Measurements from ENCODE around the gene UBE2G1. TPM values are rescaled to one million over a fixed set of nuclear protein-coding genes. Genes with fewer than 3 reads are reported as not detected.

The UBE2G1 gene
- total RNA-seq, 1 donor from 2014 or later: 74.5 TPM

GRCh38 chr17:4304417-4305027 lies 62.0 kb downstream of the UBE2G1 start:
- H3K27me3 Mint-ChIP-seq (ENCODE audit: low read depth): no peaks in the 10 kb centered on the region
- H3K27ac Mint-ChIP-seq: no peak overlapping the region
- DNase-seq (ENCODE audit: low spot score): peak; percentile 16
- no peak overlapping the region for H3K4me3 Mint-ChIP-seq (ENCODE audit: low read depth)
- intact Hi-C loops (cut with micrococcal nuclease): loop anchor here (1.0 kb wide), 1 partner anchor 89 kb away; no protein-coding TSS in a partner anchor
- H3K9me3 Mint-ChIP-seq: no peaks in the 10 kb centered on the region
- peaks cover 41% of the 10 kb centered on the region for H3K36me3 Mint-ChIP-seq (ENCODE audit: low read depth)
- H3K4me1 Mint-ChIP-seq (ENCODE audit: low read depth): peaks cover 14% of the 10 kb centered on the region

GRCh38 chr17:4301066-4301465 lies 65.4 kb downstream of the UBE2G1 start:
- Mint-ChIP-seq H3K27ac (no peak overlapping the region), H3K9me3 (no peaks in the 10 kb centered on the region), H3K27me3 (ENCODE audit: low read depth) (no peaks in the 10 kb centered on the region), H3K36me3 (ENCODE audit: low read depth) (peaks cover 34% of the 10 kb centered on the region), H3K4me3 (ENCODE audit: low read depth) (no peak overlapping the region), H3K4me1 (ENCODE audit: low read depth) (peaks cover 11% of the 10 kb centered on the region)
- DNase-seq (ENCODE audit: low spot score): no peak
- intact Hi-C loops (cut with micrococcal nuclease): no loop called here

GRCh38 chr17:4297351-4297750 lies 69.1 kb downstream of the UBE2G1 start:
- H3K27ac Mint-ChIP-seq: no peak overlapping the region
- peaks cover 11% of the 10 kb centered on the region for H3K4me1 Mint-ChIP-seq (ENCODE audit: low read depth)
- intact Hi-C loops (cut with micrococcal nuclease): no loop called here
- no peaks in the 10 kb centered on the region for H3K9me3 Mint-ChIP-seq
- H3K27me3 Mint-ChIP-seq (ENCODE audit: low read depth): no peaks in the 10 kb centered on the region
- H3K4me3 Mint-ChIP-seq (ENCODE audit: low read depth): no peak overlapping the region
- DNase-seq (ENCODE audit: low spot score): no peak
- H3K36me3 Mint-ChIP-seq (ENCODE audit: low read depth): peaks cover 46% of the 10 kb centered on the region

GRCh38 chr17:4295686-4296085 lies 70.8 kb downstream of the UBE2G1 start:
- Mint-ChIP-seq H3K36me3 (ENCODE audit: low read depth) (peaks cover 38% of the 10 kb centered on the region), H3K27ac (no peak overlapping the region), H3K9me3 (no peaks in the 10 kb centered on the region), H3K4me3 (ENCODE audit: low read depth) (no peak overlapping the region), H3K4me1 (ENCODE audit: low read depth) (peaks cover 11% of the 10 kb centered on the region), H3K27me3 (ENCODE audit: low read depth) (no peaks in the 10 kb centered on the region)
- DNase-seq (ENCODE audit: low spot score): no peak
- intact Hi-C loops (cut with micrococcal nuclease): no loop called here

- no peak overlapping the region for H3K27ac Mint-ChIP-seq
- DNase-seq (ENCODE audit: low spot score): no peak
- H3K9me3 Mint-ChIP-seq: no peaks in the 10 kb centered on the region
- intact Hi-C loops (cut with micrococcal nuclease): no loop called here
- peaks cover 39% of the 10 kb centered on the region for H3K36me3 Mint-ChIP-seq (ENCODE audit: low read depth)
- H3K27me3 Mint-ChIP-seq (ENCODE audit: low read depth): no peaks in the 10 kb centered on the region
- peaks cover 9% of the 10 kb centered on the region for H3K4me1 Mint-ChIP-seq (ENCODE audit: low read depth)
- H3K4me3 Mint-ChIP-seq (ENCODE audit: low read depth): no peak overlapping the region
Measured at GRCh38 chr17:4293572-4293971, 72.9 kb downstream of the UBE2G1 start.

GRCh38 chr17:4287710-4288109 lies 78.8 kb downstream of the UBE2G1 start:
- Mint-ChIP-seq H3K36me3 (ENCODE audit: low read depth) (peaks cover 41% of the 10 kb centered on the region), H3K9me3 (no peaks in the 10 kb centered on the region), H3K4me1 (ENCODE audit: low read depth) (peaks cover 3% of the 10 kb centered on the region), H3K27ac (no peak overlapping the region), H3K27me3 (ENCODE audit: low read depth) (no peaks in the 10 kb centered on the region), H3K4me3 (ENCODE audit: low read depth) (no peak overlapping the region)
- no peak for DNase-seq (ENCODE audit: low spot score)
- intact Hi-C loops (cut with micrococcal nuclease): no loop called here

GRCh38 chr17:4276514-4276913 lies 90.0 kb downstream of the UBE2G1 start:
- Mint-ChIP-seq H3K27me3 (ENCODE audit: low read depth) (no peaks in the 10 kb centered on the region), H3K4me1 (ENCODE audit: low read depth) (peaks cover 3% of the 10 kb centered on the region), H3K4me3 (ENCODE audit: low read depth) (no peak overlapping the region), H3K27ac (no peak overlapping the region), H3K36me3 (ENCODE audit: low read depth) (peaks cover 40% of the 10 kb centered on the region), H3K9me3 (no peaks in the 10 kb centered on the region)
- intact Hi-C loops (cut with micrococcal nuclease): no loop called here
- DNase-seq (ENCODE audit: low spot score): no peak

GRCh38 chr17:4272972-4273368 lies 93.5 kb downstream of the UBE2G1 start:
- intact Hi-C loops (cut with micrococcal nuclease): no loop called here
- Mint-ChIP-seq H3K27ac (no peak overlapping the region), H3K4me1 (ENCODE audit: low read depth) (peaks cover 3% of the 10 kb centered on the region), H3K9me3 (no peaks in the 10 kb centered on the region), H3K4me3 (ENCODE audit: low read depth) (no peak overlapping the region), H3K36me3 (ENCODE audit: low read depth) (peaks cover 46% of the 10 kb centered on the region), H3K27me3 (ENCODE audit: low read depth) (no peaks in the 10 kb centered on the region)
- no peak for DNase-seq (ENCODE audit: low spot score)

GRCh38 chr17:4272213-4272971 lies 94.1 kb downstream of the UBE2G1 start:
- H3K36me3 Mint-ChIP-seq (ENCODE audit: low read depth): peaks cover 46% of the 10 kb centered on the region
- H3K4me3 Mint-ChIP-seq (ENCODE audit: low read depth): no peak overlapping the region
- DNase-seq (ENCODE audit: low spot score): no peak
- no peak overlapping the region for H3K27ac Mint-ChIP-seq
- H3K9me3 Mint-ChIP-seq: no peaks in the 10 kb centered on the region
- intact Hi-C loops (cut with micrococcal nuclease): no loop called here
- peaks cover 3% of the 10 kb centered on the region for H3K4me1 Mint-ChIP-seq (ENCODE audit: low read depth)
- no peaks in the 10 kb centered on the region for H3K27me3 Mint-ChIP-seq (ENCODE audit: low read depth)

- H3K27ac Mint-ChIP-seq: no peak overlapping the region
- no peaks in the 10 kb centered on the region for H3K27me3 Mint-ChIP-seq (ENCODE audit: low read depth)
- intact Hi-C loops (cut with micrococcal nuclease): no loop called here
- peaks cover 1% of the 10 kb centered on the region for H3K4me1 Mint-ChIP-seq (ENCODE audit: low read depth)
- DNase-seq (ENCODE audit: low spot score): no peak
- H3K9me3 Mint-ChIP-seq: no peaks in the 10 kb centered on the region
- H3K36me3 Mint-ChIP-seq (ENCODE audit: low read depth): peaks cover 36% of the 10 kb centered on the region
- no peak overlapping the region for H3K4me3 Mint-ChIP-seq (ENCODE audit: low read depth)
Measured at GRCh38 chr17:4270736-4271135, 95.7 kb downstream of the UBE2G1 start.

- intact Hi-C loops (cut with micrococcal nuclease): no loop called here
- no peak for DNase-seq (ENCODE audit: low spot score)
- H3K4me3 Mint-ChIP-seq (ENCODE audit: low read depth): no peak overlapping the region
- peaks cover 35% of the 10 kb centered on the region for H3K36me3 Mint-ChIP-seq (ENCODE audit: low read depth)
- H3K4me1 Mint-ChIP-seq (ENCODE audit: low read depth): peaks cover 1% of the 10 kb centered on the region
- no peaks in the 10 kb centered on the region for H3K27me3 Mint-ChIP-seq (ENCODE audit: low read depth)
- H3K27ac Mint-ChIP-seq: no peak overlapping the region
- no peaks in the 10 kb centered on the region for H3K9me3 Mint-ChIP-seq
Measured at GRCh38 chr17:4269915-4270314, 96.6 kb downstream of the UBE2G1 start.

- H3K4me1 Mint-ChIP-seq (ENCODE audit: low read depth): peaks cover 17% of the 10 kb centered on the region
- intact Hi-C loops (cut with micrococcal nuclease): no loop called here
- no peak overlapping the region for H3K27ac Mint-ChIP-seq
- peaks cover 39% of the 10 kb centered on the region for H3K36me3 Mint-ChIP-seq (ENCODE audit: low read depth)
- DNase-seq (ENCODE audit: low spot score): no peak
- H3K27me3 Mint-ChIP-seq (ENCODE audit: low read depth): no peaks in the 10 kb centered on the region
- H3K4me3 Mint-ChIP-seq (ENCODE audit: low read depth): no peak overlapping the region
- H3K9me3 Mint-ChIP-seq: no peaks in the 10 kb centered on the region
Measured at GRCh38 chr17:4267402-4267801, 99.1 kb downstream of the UBE2G1 start.

GRCh38 chr17:4266550-4266949 lies 99.9 kb downstream of the UBE2G1 start:
- DNase-seq (ENCODE audit: low spot score): no peak
- Mint-ChIP-seq H3K9me3 (peaks cover 3% of the 10 kb centered on the region), H3K4me1 (ENCODE audit: low read depth) (peaks cover 21% of the 10 kb centered on the region), H3K27me3 (ENCODE audit: low read depth) (no peaks in the 10 kb centered on the region), H3K27ac (no peak overlapping the region), H3K4me3 (ENCODE audit: low read depth) (no peak overlapping the region), H3K36me3 (ENCODE audit: low read depth) (peaks cover 40% of the 10 kb centered on the region)
- intact Hi-C loops (cut with micrococcal nuclease): no loop called here

Data from activated T-helper 2 cell treated with anti-CD3 and anti-CD28 coated beads, Interferon-gamma antibody, Interleukin-2, Interleukin-4, amounts not matched to agents 10 μg/mL and 5 μg/mL and 100 μg/mL, durations not matched to agents 14 hours and 24 hours and 36 hours (primary cell).